Astrocyte (in vitro differentiated cells and primary cell): ENCODE measurements around the gene SLCO1A2. TPM values are rescaled to one million over a fixed set of nuclear protein-coding genes. Genes with fewer than 3 reads are reported as not detected.

Source experiments
- DNase-seq: peaks from one replicate; pipeline ENCODE4 v3.0.0-alpha.2; 2010; ENCODE audit warnings: low read depth
- FAIRE-seq: peaks from 2 replicates; lab custom pipeline; 2011; peaks lifted over from hg19 to GRCh38; lab: Jason Lieb, UNC
- H2AFZ ChIP-seq: 2 replicates; pipeline ENCODE4 v1.6.0; 2012; ENCODE audit warnings: low read depth, low read length, inconsistent platforms
- H3K27ac ChIP-seq: 2 replicates; pipeline ENCODE4 v1.5.1; 2011; ENCODE audit warnings: low read depth, low read length, inconsistent platforms
- H3K27me3 ChIP-seq: 2 replicates; pipeline ENCODE4 v1.6.0; 2011; ENCODE audit warnings: low read length, inconsistent platforms; ENCODE audit not compliant: insufficient read depth
- H3K36me3 ChIP-seq: 2 replicates; pipeline ENCODE4 v1.5.1; 2011; ENCODE audit warnings: low read length, inconsistent platforms; ENCODE audit not compliant: insufficient read depth
- H3K4me1 ChIP-seq: 2 replicates; pipeline ENCODE4 v1.5.1; 2011; ENCODE audit warnings: low read length, inconsistent platforms; ENCODE audit not compliant: insufficient read depth
- H3K4me2 ChIP-seq: 2 replicates; pipeline ENCODE4 v1.6.0; 2012; ENCODE audit warnings: low read length, inconsistent platforms
- H3K4me3 ChIP-seq: 2 replicates; pipeline ENCODE4 v1.5.1; 2011; ENCODE audit warnings: low read depth, mild to moderate bottlenecking, low read length, inconsistent platforms; ENCODE audit not compliant: insufficient read depth
- H3K79me2 ChIP-seq: 2 replicates; pipeline ENCODE4 v1.6.0; 2012; ENCODE audit warnings: mild to moderate bottlenecking, low read length, inconsistent platforms; ENCODE audit not compliant: insufficient read depth
- H3K9ac ChIP-seq: 2 replicates; pipeline ENCODE4 v1.6.0; 2012; ENCODE audit warnings: mild to moderate bottlenecking, low read length, inconsistent platforms
- H3K9me3 ChIP-seq: 2 replicates; pipeline ENCODE4 v1.5.1; 2012; ENCODE audit warnings: low read depth, mild to moderate bottlenecking, low read length, inconsistent platforms; ENCODE audit not compliant: insufficient read depth
- H4K20me1 ChIP-seq: 2 replicates; pipeline ENCODE4 v1.6.0; 2012; ENCODE audit warnings: low read length, inconsistent platforms; ENCODE audit not compliant: insufficient read depth
- H3K27ac Mint-ChIP-seq: one replicate; pipeline ENCODE4 v1.8.0; 2021; ENCODE audit warnings: mild to moderate bottlenecking, mixed read lengths; ENCODE audit not compliant: unreplicated experiment
- H3K27me3 Mint-ChIP-seq: one replicate; pipeline ENCODE4 v1.8.0; 2021; ENCODE audit warnings: low read depth, mixed read lengths; ENCODE audit not compliant: unreplicated experiment
- H3K36me3 Mint-ChIP-seq: one replicate; pipeline ENCODE4 v1.8.0; 2021; ENCODE audit warnings: low read depth, mixed read lengths; ENCODE audit not compliant: unreplicated experiment
- H3K4me1 Mint-ChIP-seq: one replicate; pipeline ENCODE4 v1.8.0; 2021; ENCODE audit warnings: low read depth, mixed read lengths; ENCODE audit not compliant: unreplicated experiment
- H3K4me3 Mint-ChIP-seq: one replicate; pipeline ENCODE4 v1.8.0; 2021; ENCODE audit warnings: mild to moderate bottlenecking, moderate library complexity, mixed read lengths; ENCODE audit not compliant: unreplicated experiment
- H3K9me3 Mint-ChIP-seq: one replicate; pipeline ENCODE4 v1.8.0; 2021; ENCODE audit warnings: mild to moderate bottlenecking, mixed read lengths; ENCODE audit not compliant: unreplicated experiment
- CTCF ChIP-seq: IDR thresholded peaks from 2 replicates; pipeline ENCODE4 v1.5.1; 2011; ENCODE audit warnings: low read depth, mild to moderate bottlenecking, inconsistent platforms, low read length, moderate library complexity; ENCODE audit not compliant: insufficient read depth
- EZH2 ChIP-seq: IDR thresholded peaks from 2 replicates; pipeline ENCODE4 v1.6.1; 2012; ENCODE audit warnings: mild to moderate bottlenecking, low read length, inconsistent platforms; ENCODE audit not compliant: insufficient read depth
- total RNA-seq: library from RNA; stranded (reverse); gene quantifications from 2 replicates; pipeline ENCODE4 v1.2.1, GENCODE V29; 2021

SLCO1A2 gene
- total RNA-seq, 1 donor from 2014 or later, result 0.32 TPM

- no peaks in the 10 kb centered on the region for H3K36me3 ChIP-seq
- H3K27ac ChIP-seq, result no peak overlapping the region
- no peak overlapping the region for H3K9ac ChIP-seq
- no peaks in the 10 kb centered on the region for H3K27me3 ChIP-seq
- no peaks in the 10 kb centered on the region for H3K4me1 ChIP-seq
- no peaks in the 10 kb centered on the region for H3K79me2 ChIP-seq
- H2AFZ ChIP-seq, result no peak overlapping the region
- FAIRE-seq (no peak), DNase-seq (no peak)
- TF ChIP-seq EZH2, result no peak
- TF ChIP-seq CTCF, result no peak
- H3K4me3 ChIP-seq, result no peak overlapping the region
- Mint-ChIP-seq H3K4me3 (no peak overlapping the region), H3K27me3 (no peaks in the 10 kb centered on the region), H3K36me3 (no peaks in the 10 kb centered on the region), H3K27ac (no peak overlapping the region), H3K9me3 (no peaks in the 10 kb centered on the region), H3K4me1 (no peaks in the 10 kb centered on the region)
- no peaks in the 10 kb centered on the region for H4K20me1 ChIP-seq
- no peaks in the 10 kb centered on the region for H3K9me3 ChIP-seq
- H3K4me2 ChIP-seq, result no peak overlapping the region
Observed at GRCh38 chr12:21340403-21340802, 5.7 kb upstream of the SLCO1A2 start.

GRCh38 chr12:21339921-21340320 is 5.2 kb upstream of the SLCO1A2 start:
- H3K27me3 ChIP-seq, result no peaks in the 10 kb centered on the region
- Mint-ChIP-seq H3K27me3 (no peaks in the 10 kb centered on the region), H3K4me1 (no peaks in the 10 kb centered on the region), H3K36me3 (no peaks in the 10 kb centered on the region), H3K9me3 (no peaks in the 10 kb centered on the region), H3K27ac (no peak overlapping the region), H3K4me3 (no peak overlapping the region)
- H4K20me1 ChIP-seq, result no peaks in the 10 kb centered on the region
- no peak for FAIRE-seq
- H3K79me2 ChIP-seq, result no peaks in the 10 kb centered on the region
- no peaks in the 10 kb centered on the region for H3K4me1 ChIP-seq
- H3K9me3 ChIP-seq, result no peaks in the 10 kb centered on the region
- TF ChIP-seq EZH2 (no peak), CTCF (no peak)
- H3K27ac ChIP-seq, result no peak overlapping the region
- H3K9ac ChIP-seq, result no peak overlapping the region
- DNase-seq, result no peak
- H3K36me3 ChIP-seq, result no peaks in the 10 kb centered on the region
- no peak overlapping the region for H3K4me2 ChIP-seq
- no peak overlapping the region for H2AFZ ChIP-seq
- H3K4me3 ChIP-seq, result no peak overlapping the region

- H4K20me1 ChIP-seq, result no peaks in the 10 kb centered on the region
- no peaks in the 10 kb centered on the region for H3K27me3 ChIP-seq
- no peak overlapping the region for H3K4me2 ChIP-seq
- H3K4me3 ChIP-seq, result no peak overlapping the region
- Mint-ChIP-seq H3K27ac (no peak overlapping the region), H3K36me3 (no peaks in the 10 kb centered on the region), H3K9me3 (no peaks in the 10 kb centered on the region), H3K27me3 (no peaks in the 10 kb centered on the region), H3K4me1 (no peaks in the 10 kb centered on the region), H3K4me3 (no peak overlapping the region)
- no peaks in the 10 kb centered on the region for H3K4me1 ChIP-seq
- no peaks in the 10 kb centered on the region for H3K9me3 ChIP-seq
- H3K27ac ChIP-seq, result no peak overlapping the region
- DNase-seq (no peak), FAIRE-seq (no peak)
- TF ChIP-seq EZH2, result no peak
- no peak for TF ChIP-seq CTCF
- no peak overlapping the region for H3K9ac ChIP-seq
- no peak overlapping the region for H2AFZ ChIP-seq
- no peaks in the 10 kb centered on the region for H3K36me3 ChIP-seq
- H3K79me2 ChIP-seq, result no peaks in the 10 kb centered on the region
Observed at GRCh38 chr12:21337959-21338744, 3.4 kb upstream of the SLCO1A2 start.
